HEK293 (cell line): ENCODE data around the gene PGC.

Source experiments
- CTCF ChIP-seq: fragments of 450-650 bp; formaldehyde crosslinking; IDR thresholded peaks from 2 replicates; pipeline ENCODE4 v1.5.1; 2016; ENCODE audit warnings: missing biosample characterization, missing genetic modification characterization
- GLI4 ChIP-seq: fragments of 450-650 bp; formaldehyde crosslinking; IDR thresholded peaks from 2 replicates; pipeline ENCODE4 v1.5.1; 2016; ENCODE audit warnings: missing biosample characterization, missing genetic modification characterization
- YY1 ChIP-seq: fragments of 450-650 bp; formaldehyde crosslinking; IDR thresholded peaks from 2 replicates; pipeline ENCODE4 v1.5.1; 2018; ENCODE audit warnings: missing biosample characterization, missing genetic modification characterization
- ZBTB8A ChIP-seq: fragments of 450-650 bp; formaldehyde crosslinking; IDR thresholded peaks from 2 replicates; pipeline ENCODE4 v1.5.1; 2016; ENCODE audit warnings: missing biosample characterization, missing genetic modification characterization
- ZNF518A ChIP-seq: fragments of 450-650 bp; formaldehyde crosslinking; conservative IDR thresholded peaks from 2 replicates; pipeline ENCODE4 v1.5.1; 2016; ENCODE audit warnings: low read depth, missing biosample characterization, missing genetic modification characterization
- ZNF529 ChIP-seq: fragments of 450-650 bp; formaldehyde crosslinking; IDR thresholded peaks from 2 replicates; pipeline ENCODE4 v1.5.1; 2017; ENCODE audit warnings: missing genetic modification characterization, missing biosample characterization; ENCODE audit not compliant: insufficient replicate concordance

DNA sequence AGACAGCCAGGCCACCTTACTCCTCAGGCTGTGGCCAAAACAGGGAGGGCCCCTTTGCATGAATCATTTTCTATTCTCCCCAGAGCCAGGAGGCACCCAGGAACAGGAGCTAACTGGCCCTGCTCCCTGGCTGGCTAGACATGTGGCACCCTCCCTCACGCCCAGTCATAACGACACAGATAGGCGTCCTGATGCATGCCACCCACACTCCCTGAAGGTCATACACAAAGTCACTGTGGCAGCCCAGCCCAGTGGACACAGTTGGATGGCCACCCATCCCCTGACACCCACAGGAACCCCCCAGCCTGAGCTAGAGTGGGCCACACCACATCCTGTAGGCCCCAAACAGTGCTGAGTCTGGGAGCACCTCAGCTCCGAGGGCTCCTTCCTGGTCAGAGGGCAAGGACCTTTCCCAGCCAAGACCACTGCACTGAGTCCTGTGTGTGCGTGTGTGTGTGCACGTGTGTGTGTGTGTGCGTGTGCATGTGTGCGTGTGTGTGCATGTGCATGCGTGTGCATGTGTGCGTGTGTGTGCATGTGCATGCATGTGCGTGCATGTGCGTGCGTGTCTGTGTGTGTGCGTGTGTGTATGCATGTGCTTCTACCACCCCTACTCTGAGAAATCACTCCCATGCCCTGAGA, 33.4 kb downstream of the PGC start:
- TF ChIP-seq GLI4 (tag by site-specific recombination): no peak
- TF ChIP-seq CTCF (tag by site-specific recombination): no peak
- TF ChIP-seq ZNF529: no peak
- TF ChIP-seq YY1 (tag by site-specific recombination): no peak
- no peak for TF ChIP-seq ZNF518A (tag by site-specific recombination)
- TF ChIP-seq ZBTB8A (tag by site-specific recombination): no peak
